Measurements from ENCODE around the gene SFXN5.

Gene SFXN5

DNA sequence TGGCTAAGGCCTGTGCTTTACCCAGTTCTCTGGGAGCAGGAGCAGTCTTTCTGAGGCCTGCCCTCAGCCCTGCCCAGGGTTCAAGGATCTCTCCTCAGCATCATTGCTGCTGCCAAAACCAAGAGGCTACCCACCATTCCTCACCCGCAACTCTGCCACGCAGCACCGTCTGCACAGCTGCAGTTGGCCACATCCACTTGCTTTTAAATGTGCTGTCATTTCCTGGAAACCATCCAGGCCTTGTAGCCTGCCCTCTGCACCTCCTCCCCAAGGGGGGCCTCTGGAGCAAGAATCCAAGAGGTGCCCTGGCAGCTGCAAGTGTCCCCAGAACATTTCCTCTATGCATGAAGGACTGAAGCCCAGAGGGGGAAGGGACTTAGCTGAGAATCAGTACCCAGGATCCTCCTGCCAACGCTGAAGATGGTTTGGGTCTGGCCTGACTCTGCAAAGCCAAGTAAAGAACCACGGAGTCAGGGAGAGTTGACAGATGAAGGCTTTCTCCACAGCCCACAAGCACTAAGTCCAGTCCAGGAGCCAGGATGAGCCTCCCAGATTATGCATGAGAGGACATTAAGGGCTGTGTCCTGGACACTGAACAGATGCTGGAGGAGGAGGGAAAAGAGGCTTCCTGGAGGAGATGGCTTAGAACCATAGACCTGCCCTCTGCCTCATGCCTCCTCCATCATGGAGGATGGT is 139.3 kb downstream of the SFXN5 start:
- H3K27ac ChIP-seq = no peak overlapping the region
- H3K9ac ChIP-seq = no peak overlapping the region
- peak overlapping the region; percentile 5 to 94 (median 69); a peak in 20 of 22 replicates for H3K4me2 ChIP-seq

DNA sequence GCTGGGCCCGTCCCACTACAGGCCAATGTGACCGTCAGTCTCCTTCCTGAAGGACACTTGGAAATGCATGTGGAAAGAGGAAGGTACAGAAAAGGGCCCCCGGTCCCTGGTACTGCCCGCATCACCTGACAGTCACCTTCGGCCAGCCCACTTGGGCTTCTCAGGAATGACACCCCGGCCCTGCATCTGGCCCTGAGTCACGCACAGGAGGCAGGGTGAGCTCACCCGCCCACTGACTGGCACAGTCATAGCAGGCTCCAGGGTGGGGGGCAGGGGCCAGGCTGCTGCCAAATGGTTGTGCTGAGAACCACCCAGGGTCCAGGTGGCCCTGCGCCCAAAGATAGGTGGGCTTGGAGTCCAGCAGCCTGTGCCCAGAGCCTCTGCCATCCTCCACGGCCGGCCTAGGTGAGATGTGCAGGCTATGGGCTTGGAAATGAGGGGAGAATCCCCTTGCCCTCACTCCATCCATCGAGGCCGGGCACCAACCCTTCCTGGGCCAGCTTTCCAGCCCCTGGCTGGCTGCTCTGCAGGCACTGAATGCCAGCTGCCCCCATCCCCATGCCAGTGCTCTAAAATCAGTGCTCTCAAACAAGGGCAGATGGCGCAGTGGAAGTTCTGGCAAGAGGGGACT is 140.1 kb downstream of the SFXN5 start:
- no peak for TF ChIP-seq Cebpa-rat (IDR thresholded peaks at IDR 0.05)
- peak overlapping the region in 10 of 11 experiments; percentile 27 to 94 (median 71); a peak in 20 of 22 replicates for H3K4me2 ChIP-seq
- no peak overlapping the region; a peak in 1 of 22 replicates for H3K9ac ChIP-seq
- H3K9me3 ChIP-seq (replicated peaks in 1 of 11) = no peaks in the 10 kb centered on the region
- H4K20me1 ChIP-seq = peaks cover 0 to 37% (median 4%) of the 10 kb centered on the region in 11 experiments; a peak in 10 of 22 replicates
- no peak overlapping the region for H3K27ac ChIP-seq
- no peak overlapping the region for H3K4me3 ChIP-seq
- H3K4me1 ChIP-seq = peaks cover 5 to 54% (median 46%) of the 10 kb centered on the region in 10 experiments; a peak in 19 of 20 replicates
- no peaks in the 10 kb centered on the region for H3K36me3 ChIP-seq
- H3K27me3 ChIP-seq = peaks cover 42 to 55% (median 47%) of the 10 kb centered on the region in 11 experiments

More for the DNA sequence above, 139.3 kb downstream of the SFXN5 start:
- Histone ChIP-seq H3K27me3 (peaks cover 34 to 52% (median 40%) of the 10 kb centered on the region in 11 experiments), H3K9me3 (replicated peaks in 1 of 11) (no peaks in the 10 kb centered on the region), H3K4me3 (no peak overlapping the region), H3K36me3 (no peaks in the 10 kb centered on the region), H4K20me1 (peaks cover 0 to 37% (median 3%) of the 10 kb centered on the region in 11 experiments; a peak in 8 of 22 replicates), H3K4me1 (peaks cover 5 to 62% (median 54%) of the 10 kb centered on the region in 10 experiments; a peak in 19 of 20 replicates)
- TF ChIP-seq Cebpa-rat (IDR thresholded peaks at IDR 0.05) = no peak

DNA sequence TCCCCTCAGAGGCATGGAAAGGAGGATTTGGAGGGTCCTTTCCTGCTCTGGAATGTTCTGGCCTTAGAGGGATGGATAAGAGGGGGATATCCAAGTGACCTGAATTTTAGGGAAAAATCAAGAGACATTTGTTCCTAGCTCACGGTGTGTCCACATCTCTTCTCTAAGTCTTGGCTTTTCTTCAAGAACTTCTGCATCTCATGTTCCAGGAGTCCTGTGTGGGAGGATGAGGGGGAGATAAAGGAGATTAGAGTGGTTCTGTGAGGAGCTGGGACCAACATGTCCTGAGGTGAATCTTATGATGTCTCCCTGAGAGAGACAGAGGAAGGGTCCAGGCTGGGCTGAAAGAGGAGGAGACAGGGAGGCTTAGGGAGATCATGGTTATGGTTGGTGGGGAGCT is 142.5 kb downstream of the SFXN5 start:
- no peak for TF ChIP-seq Cebpa-rat (IDR thresholded peaks at IDR 0.05)

DNA sequence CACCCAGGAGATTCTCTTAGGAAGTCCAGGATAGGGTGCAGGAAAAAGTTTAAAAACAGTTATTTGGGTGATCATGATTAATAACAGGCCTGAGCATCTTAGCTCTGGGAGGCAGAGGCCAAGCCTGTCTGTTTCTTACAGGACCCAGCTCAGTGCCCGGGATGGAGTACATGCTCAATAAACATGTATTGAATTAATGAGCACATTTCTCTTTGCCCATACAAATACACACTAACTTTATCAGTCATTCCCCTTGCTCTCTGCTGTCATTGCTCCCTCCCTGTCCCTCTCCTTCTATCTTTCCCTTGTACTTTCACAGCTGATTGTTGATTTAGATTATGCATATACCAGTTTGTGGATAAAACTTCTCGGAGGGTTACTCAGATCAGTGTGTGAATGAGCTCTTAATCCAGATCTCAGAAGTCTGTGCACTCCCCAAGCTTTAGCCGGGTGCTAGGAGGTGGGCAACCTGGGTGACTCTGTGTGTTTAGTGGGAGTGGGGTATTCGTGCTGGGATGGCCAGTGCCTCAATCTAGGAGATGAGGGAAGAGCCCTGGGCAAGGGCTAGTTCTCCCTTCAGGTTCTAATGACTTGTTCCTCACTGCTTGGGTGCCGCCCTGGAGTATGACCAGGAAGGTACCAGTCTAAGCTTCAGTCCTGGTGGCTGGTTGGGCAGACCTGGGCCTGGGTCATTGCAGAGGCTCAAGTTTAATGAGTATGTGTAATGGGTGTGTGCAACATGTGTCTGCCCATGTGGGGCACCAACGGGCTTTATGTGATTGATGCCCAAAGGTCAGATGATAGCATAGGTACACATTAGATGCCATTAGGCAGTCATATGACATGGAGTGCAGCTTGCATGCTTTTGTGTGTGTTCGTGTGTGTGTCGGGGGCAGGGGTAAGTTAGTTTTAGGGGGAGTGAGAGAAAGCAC is 143.6 kb downstream of the SFXN5 start:
- H3K9ac ChIP-seq = no peak overlapping the region
- no peak overlapping the region for H3K4me2 ChIP-seq
- no peak overlapping the region for H3K27ac ChIP-seq
- H3K36me3 ChIP-seq = no peaks in the 10 kb centered on the region
- peaks cover 18 to 33% (median 28%) of the 10 kb centered on the region in 10 experiments for H3K4me1 ChIP-seq
- H3K9me3 ChIP-seq (replicated peaks in 1 of 11) = peaks cover 0 to 8% (median 0%) of the 10 kb centered on the region in 11 experiments; a peak in 1 of 22 replicates
- no peak overlapping the region for H3K4me3 ChIP-seq
- no peak for TF ChIP-seq Cebpa-rat (IDR thresholded peaks at IDR 0.05)
- peaks cover 76 to 86% (median 81%) of the 10 kb centered on the region in 11 experiments for H3K27me3 ChIP-seq
- H4K20me1 ChIP-seq = peaks cover 0 to 63% (median 33%) of the 10 kb centered on the region in 11 experiments; a peak in 19 of 22 replicates

More for the DNA sequence above, 142.5 kb downstream of the SFXN5 start:
- H3K27me3 ChIP-seq = peaks cover 65 to 75% (median 70%) of the 10 kb centered on the region in 11 experiments
- H3K9me3 ChIP-seq (replicated peaks in 1 of 11) = no peaks in the 10 kb centered on the region
- H4K20me1 ChIP-seq = peaks cover 0 to 52% (median 24%) of the 10 kb centered on the region in 11 experiments; a peak in 19 of 22 replicates
- H3K4me1 ChIP-seq = peaks cover 14 to 38% (median 35%) of the 10 kb centered on the region in 10 experiments
- H3K4me3 ChIP-seq = no peak overlapping the region
- no peak overlapping the region for H3K4me2 ChIP-seq
- no peak overlapping the region for H3K9ac ChIP-seq
- H3K36me3 ChIP-seq = no peaks in the 10 kb centered on the region
- H3K27ac ChIP-seq = no peak overlapping the region

DNA sequence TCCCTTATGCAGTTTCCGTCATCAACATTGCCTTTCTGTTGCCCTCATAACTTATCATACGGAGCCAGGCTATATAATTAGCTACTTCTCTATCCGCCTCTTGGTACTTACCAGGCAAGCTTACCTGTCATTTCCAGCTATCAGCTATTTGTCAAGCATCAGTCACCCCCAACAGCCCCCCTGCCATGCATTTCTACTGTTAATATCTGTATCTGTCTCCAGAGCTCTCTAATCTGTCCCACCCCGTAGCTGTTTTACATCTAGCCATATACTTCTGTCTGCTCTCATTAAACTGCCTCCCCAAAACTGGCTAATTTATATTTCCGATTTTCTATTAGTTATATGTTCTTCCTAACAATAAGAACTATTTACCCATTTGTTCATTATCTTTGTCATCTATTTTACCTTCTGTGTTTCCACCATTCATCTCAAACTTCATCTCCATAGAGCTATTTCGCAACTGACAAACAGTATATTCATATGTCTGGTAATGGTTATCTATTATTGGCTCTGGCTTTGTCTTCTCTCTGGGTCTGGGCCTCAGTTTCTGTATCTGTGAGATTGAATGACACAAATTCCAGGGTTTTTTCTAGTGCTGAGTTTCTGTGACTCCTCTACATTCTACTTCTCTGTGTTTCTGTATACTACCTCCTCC is 144.6 kb downstream of the SFXN5 start:
- no peak overlapping the region for H3K27ac ChIP-seq
- H3K4me1 ChIP-seq = peaks cover 16 to 23% (median 19%) of the 10 kb centered on the region in 10 experiments
- H4K20me1 ChIP-seq = peaks cover 0 to 64% (median 41%) of the 10 kb centered on the region in 11 experiments; a peak in 19 of 22 replicates
- peak in 2 of 11 experiments; percentile 20 to 46; a peak in 1 of 22 replicates for TF ChIP-seq Cebpa-rat (IDR thresholded peaks at IDR 0.05)
- H3K36me3 ChIP-seq = no peaks in the 10 kb centered on the region
- no peak overlapping the region for H3K4me2 ChIP-seq
- peaks cover 83 to 96% (median 91%) of the 10 kb centered on the region in 11 experiments for H3K27me3 ChIP-seq
- H3K4me3 ChIP-seq = no peak overlapping the region
- no peak overlapping the region for H3K9ac ChIP-seq
- H3K9me3 ChIP-seq (replicated peaks in 1 of 11) = peaks cover 0 to 8% (median 0%) of the 10 kb centered on the region in 11 experiments; a peak in 1 of 22 replicates

DNA sequence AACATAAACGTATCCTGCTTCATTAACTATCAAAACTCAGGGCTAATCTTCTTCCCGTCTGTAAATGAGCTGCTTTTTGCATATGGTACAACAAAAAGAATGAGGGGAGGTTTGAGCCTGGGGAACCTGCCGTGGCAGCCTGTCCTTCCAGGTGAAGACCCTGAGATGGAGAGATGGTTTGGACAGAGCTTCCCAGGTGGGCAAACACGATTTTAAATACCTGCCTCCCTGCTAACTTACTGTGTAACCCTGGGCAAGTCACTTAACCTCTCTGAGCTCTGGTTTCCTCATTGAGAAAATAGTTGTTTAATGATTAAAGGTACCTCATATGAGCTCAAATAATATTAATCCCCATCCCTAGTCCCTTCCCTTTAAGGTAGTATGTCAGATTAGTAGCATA is 145.1 kb downstream of the SFXN5 start:
- no peak for TF ChIP-seq Cebpa-rat (IDR thresholded peaks at IDR 0.05)
- Histone ChIP-seq H3K4me2 (no peak overlapping the region), H3K27me3 (peaks cover 88 to 100% (median 96%) of the 10 kb centered on the region in 11 experiments), H3K9me3 (replicated peaks in 1 of 11) (peaks cover 0 to 8% (median 0%) of the 10 kb centered on the region in 11 experiments; a peak in 1 of 22 replicates), H3K4me3 (no peak overlapping the region), H3K9ac (no peak overlapping the region), H3K4me1 (peaks cover 11 to 18% (median 14%) of the 10 kb centered on the region in 10 experiments; a peak in 19 of 20 replicates), H3K27ac (no peak overlapping the region), H3K36me3 (no peaks in the 10 kb centered on the region), H4K20me1 (peaks cover 0 to 64% (median 46%) of the 10 kb centered on the region in 11 experiments; a peak in 19 of 22 replicates)

DNA sequence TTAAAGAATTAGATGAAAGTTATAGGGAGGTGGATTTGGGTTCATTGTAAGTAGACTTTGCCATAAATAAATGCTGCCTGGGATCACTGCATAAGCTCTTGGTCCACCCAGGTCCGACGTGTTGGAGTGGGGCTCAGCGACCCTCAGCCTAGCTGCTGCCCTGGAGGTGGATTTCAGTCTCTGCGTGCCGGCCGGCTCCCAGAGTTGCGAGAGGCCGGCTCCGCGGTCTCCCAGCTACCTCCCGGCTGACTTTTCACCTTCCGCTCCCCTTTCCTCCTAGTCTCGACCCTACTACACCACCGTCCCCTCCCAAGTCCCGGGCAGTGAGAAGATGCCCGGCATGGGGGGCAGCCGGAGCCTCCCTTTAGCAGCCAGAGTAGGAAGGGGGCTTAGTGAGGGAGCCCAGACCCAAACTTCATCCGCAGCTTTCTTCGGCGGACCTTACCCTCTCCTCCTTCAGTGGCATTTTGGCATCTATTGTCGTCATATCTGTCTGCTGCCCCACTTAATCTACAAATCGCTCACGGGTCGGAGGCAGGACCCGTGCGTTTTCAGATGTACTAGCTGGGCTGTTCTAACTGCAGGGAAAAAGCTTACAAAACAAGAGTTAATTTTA is 146.1 kb downstream of the SFXN5 start:
- Histone ChIP-seq H3K4me1 (peaks cover 12 to 20% (median 16%) of the 10 kb centered on the region in 10 experiments; a peak in 18 of 20 replicates), H3K27ac (no peak overlapping the region), H4K20me1 (peaks cover 0 to 73% (median 55%) of the 10 kb centered on the region in 11 experiments; a peak in 19 of 22 replicates), H3K4me3 (no peak overlapping the region), H3K9me3 (replicated peaks in 1 of 11) (peaks cover 0 to 8% (median 0%) of the 10 kb centered on the region in 11 experiments; a peak in 1 of 22 replicates), H3K9ac (no peak overlapping the region), H3K4me2 (no peak overlapping the region), H3K27me3 (peaks cover 97 to 100% (median 100%) of the 10 kb centered on the region in 11 experiments), H3K36me3 (no peaks in the 10 kb centered on the region)
- TF ChIP-seq Cebpa-rat (IDR thresholded peaks at IDR 0.05) = no peak
